HG03280 (cell line): ENCODE measurements around the gene FAM89B.
A peak's percentile ranks its signal among the peaks of the same experiment; 100 is the strongest.

Experiments used
- ATAC-seq: cut with Tn5 transposase; IDR thresholded peaks from one replicate; pipeline ENCODE4 v1.9.1; 2021; ENCODE audit warnings: mild to moderate bottlenecking, moderate library complexity; ENCODE audit not compliant: unreplicated experiment

The FAM89B gene

GRCh38 chr11:65573391-65574079 is 1.2 kb downstream of the FAM89B start:
- no peak for ATAC-seq

GRCh38 chr11:65574109-65574810 is 1.9 kb downstream of the FAM89B start:
- ATAC-seq = peak; percentile 34

GRCh38 chr11:65574811-65575567 is 2.7 kb downstream of the FAM89B start:
- ATAC-seq = no peak

GRCh38 chr11:65575568-65576231 is 3.4 kb downstream of the FAM89B start, which contains the start of gene EHBP1L1:
TSS of gene EHBP1L1 (plus strand) at chr11:65576053. CDS start at chr11:65576303, 250 bp downstream.
- peak; percentile 26 for ATAC-seq

- peak; percentile 5 for ATAC-seq
Measured at GRCh38 chr11:65576232-65576866, 4.0 kb downstream of the FAM89B start.

GRCh38 chr11:65576867-65577755 is 4.8 kb downstream of the FAM89B start:
- no peak for ATAC-seq

- no peak for ATAC-seq
Measured at GRCh38 chr11:65577756-65578109, 5.4 kb downstream of the FAM89B start.

- no peak for ATAC-seq
Measured at GRCh38 chr11:65578134-65578533, 5.8 kb downstream of the FAM89B start.

GRCh38 chr11:65578667-65579066 is 6.3 kb downstream of the FAM89B start:
- ATAC-seq = no peak

GRCh38 chr11:65579291-65579690 is 7.0 kb downstream of the FAM89B start:
- no peak for ATAC-seq

GRCh38 chr11:65580031-65580692 is 7.8 kb downstream of the FAM89B start:
- no peak for ATAC-seq

GRCh38 chr11:65580756-65581155 is 8.4 kb downstream of the FAM89B start:
- ATAC-seq = no peak

GRCh38 chr11:65581928-65582327 is 9.6 kb downstream of the FAM89B start:
- no peak for ATAC-seq

- no peak for ATAC-seq
Measured at GRCh38 chr11:65583589-65583988, 11.3 kb downstream of the FAM89B start.

- no peak for ATAC-seq
Measured at GRCh38 chr11:65584106-65584505, 11.8 kb downstream of the FAM89B start.

- ATAC-seq = no peak
Measured at GRCh38 chr11:65584723-65585171, 12.4 kb downstream of the FAM89B start.

- no peak for ATAC-seq
Measured at GRCh38 chr11:65585396-65586246, 13.3 kb downstream of the FAM89B start.

- no peak for ATAC-seq
Measured at GRCh38 chr11:65586247-65586630, 13.9 kb downstream of the FAM89B start.
